Lung (tissue), 12 donors: ENCODE results near the gene ALG12. TPM values are rescaled to one million over a fixed set of nuclear protein-coding genes. Genes with fewer than 3 reads are reported as not detected.

ENCODE experiments used
- ATAC-seq: fragments of 200-7000 bp; cut with Tn5 transposase; one replicate; pipeline ENCODE4 v1.9.1; 2020; ENCODE audit warnings: moderate number of reproducible peaks; ENCODE audit not compliant: insufficient read depth, low FRiP score
- DNase-seq, 3 donors: peaks; one replicate each; pipeline ENCODE4 v3.0.0-alpha.2; 2013 to 2017
- H3K27ac ChIP-seq, 2 donors: one replicate each; pipeline ENCODE4 v1.5.1; 2013; ENCODE audit warnings: mild to moderate bottlenecking in 2 of 2, moderate library complexity in 2 of 2, control low read depth in 1 of 2, inconsistent platforms in 1 of 2, low read depth in 1 of 2, low read length in 1 of 2
- H3K27me3 ChIP-seq, 3 donors: one replicate each; pipeline ENCODE4 v1.5.1; 2013; ENCODE audit warnings: low read length in 2 of 3; ENCODE audit not compliant: control insufficient read depth in 3 of 3, insufficient read depth in 3 of 3
- H3K36me3 ChIP-seq, 4 donors: one replicate each; pipeline ENCODE4 v1.5.1; 2013; ENCODE audit warnings: low read length in 4 of 4, mild to moderate bottlenecking in 1 of 4, moderate library complexity in 1 of 4; ENCODE audit not compliant: control insufficient read depth in 4 of 4, insufficient read depth in 4 of 4
- H3K4me1 ChIP-seq, 5 donors: one replicate each; pipeline ENCODE4 v1.5.1; 2013; ENCODE audit warnings: low read length in 5 of 5, mild to moderate bottlenecking in 2 of 5, moderate library complexity in 1 of 5; ENCODE audit not compliant: control insufficient read depth in 5 of 5, insufficient read depth in 5 of 5
- H3K4me3 ChIP-seq: one replicate; pipeline ENCODE4 v1.5.1; 2013; ENCODE audit warnings: mild to moderate bottlenecking, control low read depth, moderate library complexity
- H3K9ac ChIP-seq, 2 donors: one replicate each; pipeline ENCODE4 v1.5.1; 2013; ENCODE audit warnings: low read length in 2 of 2, control low read depth in 1 of 2; ENCODE audit not compliant: insufficient read depth in 1 of 2
- H3K9me3 ChIP-seq, 4 donors: one replicate each; pipeline ENCODE4 v1.5.1; 2013; ENCODE audit warnings: low read length in 3 of 4, mild to moderate bottlenecking in 1 of 4, moderate library complexity in 1 of 4; ENCODE audit not compliant: control insufficient read depth in 4 of 4, insufficient read depth in 3 of 4
- WGBS, 2 donors: extraction: QIAGEN DNeasy Blood & Tissue Kit; methylation state at CpG; one replicate each; pipeline ENCODE4 v1.1.7; 2013; 5-methylcytosine and 5-hydroxymethylcytosine counted together
- polyA plus RNA-seq, 2 donors: library from polyadenylated mRNA; stranded (reverse); fragments of 200-250 nt; gene quantifications; one replicate each; pipeline ENCODE4 v1.2.1, GENCODE V29; 2013
- total RNA-seq, 2 donors: library from RNA; depleted of rRNA in 1 of 2; stranded (reverse); fragments of >200 nt in 1 of 2; gene quantifications; one replicate each; pipeline ENCODE4 v1.2.1, GENCODE V29; 2014 to 2021
- TF ChIP-seq, protein P1 (sequence below): IDR thresholded peaks from 2 replicates; pipeline ENCODE4 v1.5.1; 2012; ENCODE audit warnings: mild to moderate bottlenecking; ENCODE audit errors: control extremely low read depth, extremely low read depth
- donor health status: control.
- donor health status: control.
- donor health status: Bipolar disorder and iron deficiency.
- donor health status: healthy.
- donor health status: DM: yes; HTN: yes; CAD: no.

The ALG12 gene
- total and polyA plus RNA-seq, 4 donors: 13.6 to 33.9 (median 16.6) TPM

DNA sequence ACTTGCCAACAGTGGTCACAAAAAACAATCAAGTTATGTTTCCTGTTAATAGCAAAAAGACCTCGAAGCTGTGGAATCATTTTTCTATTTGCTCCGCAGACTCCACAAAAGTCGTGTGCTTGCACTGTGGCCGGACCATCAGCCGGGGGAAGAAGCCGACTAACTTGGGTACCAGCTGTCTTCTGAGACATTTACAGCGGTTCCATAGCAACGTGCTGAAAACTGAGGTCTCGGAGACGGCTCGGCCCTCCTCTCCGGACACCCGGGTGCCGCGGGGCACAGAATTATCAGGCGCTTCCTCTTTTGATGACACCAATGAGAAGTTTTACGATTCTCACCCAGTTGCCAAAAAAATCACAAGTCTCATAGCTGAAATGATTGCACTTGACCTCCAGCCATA lies 33.0 kb downstream of the ALG12 start:
- ATAC-seq (no peak), DNase-seq (no peak)
- Histone ChIP-seq H3K9ac (no peak overlapping the region), H3K4me3 (no peak overlapping the region), H3K36me3 (peaks cover 5 to 63% (median 36%) of the 10 kb centered on the region in 4 donors), H3K4me1 (peaks cover 0 to 5% (median 0%) of the 10 kb centered on the region in 5 donors), H3K27me3 (no peaks in the 10 kb centered on the region), H3K27ac (no peak overlapping the region), H3K9me3 (peaks cover 0 to 15% (median 3%) of the 10 kb centered on the region in 4 donors)
- 97% methylated on average over 17 of the region's 17 CpGs for WGBS, 2 donors
- TF ChIP-seq, protein P1, sequence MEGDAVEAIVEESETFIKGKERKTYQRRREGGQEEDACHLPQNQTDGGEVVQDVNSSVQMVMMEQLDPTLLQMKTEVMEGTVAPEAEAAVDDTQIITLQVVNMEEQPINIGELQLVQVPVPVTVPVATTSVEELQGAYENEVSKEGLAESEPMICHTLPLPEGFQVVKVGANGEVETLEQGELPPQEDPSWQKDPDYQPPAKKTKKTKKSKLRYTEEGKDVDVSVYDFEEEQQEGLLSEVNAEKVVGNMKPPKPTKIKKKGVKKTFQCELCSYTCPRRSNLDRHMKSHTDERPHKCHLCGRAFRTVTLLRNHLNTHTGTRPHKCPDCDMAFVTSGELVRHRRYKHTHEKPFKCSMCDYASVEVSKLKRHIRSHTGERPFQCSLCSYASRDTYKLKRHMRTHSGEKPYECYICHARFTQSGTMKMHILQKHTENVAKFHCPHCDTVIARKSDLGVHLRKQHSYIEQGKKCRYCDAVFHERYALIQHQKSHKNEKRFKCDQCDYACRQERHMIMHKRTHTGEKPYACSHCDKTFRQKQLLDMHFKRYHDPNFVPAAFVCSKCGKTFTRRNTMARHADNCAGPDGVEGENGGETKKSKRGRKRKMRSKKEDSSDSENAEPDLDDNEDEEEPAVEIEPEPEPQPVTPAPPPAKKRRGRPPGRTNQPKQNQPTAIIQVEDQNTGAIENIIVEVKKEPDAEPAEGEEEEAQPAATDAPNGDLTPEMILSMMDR: no peak

DNA sequence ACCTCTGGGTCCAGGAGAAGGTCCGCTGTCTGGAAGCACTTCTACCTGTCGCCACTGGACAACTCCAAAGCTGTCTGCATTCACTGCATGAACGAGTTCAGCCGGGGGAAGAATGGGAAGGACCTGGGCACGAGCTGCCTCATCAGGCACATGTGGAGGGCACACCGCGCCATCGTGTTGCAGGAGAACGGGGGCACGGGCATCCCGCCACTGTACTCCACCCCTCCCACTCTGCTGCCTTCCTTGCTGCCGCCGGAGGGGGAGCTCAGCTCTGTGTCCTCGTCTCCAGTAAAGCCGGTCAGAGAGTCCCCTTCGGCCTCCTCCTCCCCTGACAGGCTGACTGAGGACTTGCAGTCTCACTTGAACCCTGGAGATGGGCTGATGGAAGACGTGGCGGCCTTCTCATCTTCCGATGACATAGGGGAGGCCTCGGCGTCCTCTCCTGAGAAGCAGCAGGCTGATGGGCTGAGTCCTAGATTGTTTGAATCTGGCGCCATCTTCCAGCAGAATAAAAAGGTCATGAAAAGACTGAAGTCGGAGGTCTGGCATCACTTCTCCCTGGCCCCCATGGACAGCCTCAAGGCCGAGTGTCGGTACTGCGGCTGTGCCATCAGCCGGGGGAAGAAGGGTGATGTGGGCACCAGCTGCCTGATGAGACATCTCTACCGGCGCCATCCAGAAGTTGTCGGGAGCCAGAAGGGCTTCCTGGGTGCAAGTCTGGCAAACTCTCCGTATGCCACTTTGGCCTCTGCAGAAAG lies 33.6 kb downstream of the ALG12 start:
- Histone ChIP-seq H3K27me3 (no peaks in the 10 kb centered on the region), H3K36me3 (peaks cover 5 to 58% (median 35%) of the 10 kb centered on the region in 4 donors), H3K4me3 (no peak overlapping the region), H3K9ac (no peak overlapping the region), H3K27ac (no peak overlapping the region), H3K9me3 (peaks cover 0 to 12% (median 3%) of the 10 kb centered on the region in 4 donors), H3K4me1 (peaks cover 0 to 8% (median 0%) of the 10 kb centered on the region in 5 donors)
- 93% methylated on average over 31 of the region's 31 CpGs for WGBS, 2 donors
- DNase-seq: no peak
- no peak for ATAC-seq
- TF ChIP-seq, protein P1: no peak

DNA sequence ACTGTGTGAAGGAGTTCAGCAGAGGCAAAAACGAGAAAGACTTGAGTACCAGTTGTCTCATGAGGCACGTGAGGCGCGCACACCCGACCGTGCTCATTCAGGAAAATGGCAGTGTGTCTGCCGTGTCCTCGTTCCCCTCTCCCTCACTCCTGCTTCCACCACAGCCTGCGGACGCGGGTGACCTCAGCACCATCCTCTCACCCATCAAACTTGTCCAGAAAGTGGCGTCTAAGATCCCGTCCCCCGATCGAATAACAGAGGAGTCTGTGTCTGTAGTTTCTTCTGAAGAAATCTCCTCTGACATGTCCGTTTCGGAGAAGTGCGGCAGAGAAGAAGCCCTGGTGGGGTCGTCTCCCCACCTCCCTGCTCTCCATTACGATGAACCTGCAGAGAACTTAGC lies 34.2 kb downstream of the ALG12 start:
- Histone ChIP-seq H3K9ac (no peak overlapping the region), H3K4me1 (peaks cover 0 to 8% (median 0%) of the 10 kb centered on the region in 5 donors), H3K27ac (no peak overlapping the region), H3K9me3 (peaks cover 0 to 7% (median 2%) of the 10 kb centered on the region in 4 donors), H3K4me3 (no peak overlapping the region), H3K36me3 (peaks cover 5 to 52% (median 32%) of the 10 kb centered on the region in 4 donors), H3K27me3 (no peaks in the 10 kb centered on the region)
- TF ChIP-seq, protein P1: no peak
- 97% methylated on average over 20 of the region's 20 CpGs for WGBS, 2 donors
- ATAC-seq (no peak), DNase-seq (no peak)
